Keratinocyte (primary cell): ENCODE measurements around the gene ITPR1. TPM values are rescaled to one million over a fixed set of nuclear protein-coding genes. Genes with fewer than 3 reads are reported as not detected.

ENCODE experiments used
- DNase-seq: peaks from one replicate; pipeline ENCODE4 v3.0.0-alpha.2; 2011; ENCODE audit warnings: low read depth, missing footprints, low spot score
- FAIRE-seq: peaks from 2 replicates; lab custom pipeline; 2011; peaks lifted over from hg19 to GRCh38; lab: Jason Lieb, UNC
- H2AFZ ChIP-seq: 2 replicates; pipeline ENCODE4 v1.6.0; 2012; ENCODE audit warnings: low read length, control low read depth, inconsistent platforms; ENCODE audit not compliant: control insufficient read depth
- H3K27ac ChIP-seq: 2 replicates; pipeline ENCODE4 v1.5.1; 2011; ENCODE audit warnings: low read length; ENCODE audit not compliant: control insufficient read depth, insufficient read depth
- H3K27me3 ChIP-seq: 3 replicates; pipeline ENCODE4 v1.6.0; 2011; ENCODE audit warnings: low read length; ENCODE audit not compliant: control insufficient read depth, insufficient read depth; ENCODE audit errors: extremely low read depth
- H3K36me3 ChIP-seq, 2 experiments: 2 replicates in 1 of 2; 3 replicates in 1 of 2; pipeline ENCODE4 v1.5.1; 2011; ENCODE audit warnings: low read length in 2 of 2, mild to moderate bottlenecking in 1 of 2; ENCODE audit not compliant: control insufficient read depth in 2 of 2, insufficient read depth in 2 of 2; ENCODE audit errors: extremely low read depth in 1 of 2
- H3K4me1 ChIP-seq: 3 replicates; pipeline ENCODE4 v1.5.1; 2011; ENCODE audit warnings: low read length; ENCODE audit not compliant: control insufficient read depth, insufficient read depth; ENCODE audit errors: extremely low read depth
- H3K4me2 ChIP-seq: 3 replicates; pipeline ENCODE4 v1.6.0; 2011; ENCODE audit warnings: low read depth, low read length; ENCODE audit not compliant: control insufficient read depth, insufficient read depth; ENCODE audit errors: extremely low read depth
- H3K4me3 ChIP-seq, 3 experiments: fragments of 200-600 bp in 1 of 3; sonication (generic) in 1 of 3; 2 replicates in 2 of 3; 3 replicates in 1 of 3; pipeline ENCODE4 v1.5.1; 2011 to 2016; ENCODE audit warnings: low read length in 3 of 3, mild to moderate bottlenecking in 3 of 3, control low read depth in 2 of 3, inconsistent platforms in 1 of 3, low read depth in 1 of 3, mixed read lengths in 1 of 3, mixed run types in 1 of 3, moderate library complexity in 1 of 3; ENCODE audit not compliant: control insufficient read depth in 2 of 3, insufficient read depth in 2 of 3; ENCODE audit errors: extremely low read depth in 1 of 3
- H3K79me2 ChIP-seq: 2 replicates; pipeline ENCODE4 v1.6.0; 2012; ENCODE audit warnings: low read length; ENCODE audit not compliant: control insufficient read depth, insufficient read depth
- H3K9ac ChIP-seq: 3 replicates; pipeline ENCODE4 v1.6.0; 2011; ENCODE audit warnings: low read length; ENCODE audit not compliant: control insufficient read depth, insufficient read depth; ENCODE audit errors: extremely low read depth
- H3K9me1 ChIP-seq: 3 replicates; pipeline ENCODE4 v1.6.0; 2011; ENCODE audit warnings: low read length; ENCODE audit not compliant: control insufficient read depth, insufficient read depth; ENCODE audit errors: extremely low read depth
- H3K9me3 ChIP-seq: 2 replicates; pipeline ENCODE4 v1.5.1; 2012; ENCODE audit warnings: low read depth, low read length; ENCODE audit not compliant: control insufficient read depth
- H4K20me1 ChIP-seq: 3 replicates; pipeline ENCODE4 v1.6.0; 2011; ENCODE audit warnings: low read length; ENCODE audit not compliant: control insufficient read depth, insufficient read depth; ENCODE audit errors: extremely low read depth
- CTCF ChIP-seq, 3 experiments: IDR thresholded peaks in 1 of 3; conservative IDR thresholded peaks in 1 of 3; optimal IDR thresholded peaks in 1 of 3; 2 replicates in 2 of 3; 3 replicates in 1 of 3; pipeline versions ENCODE3 to v1.5.1; 2011; ENCODE audit warnings: low read length in 3 of 3, mild to moderate bottlenecking in 3 of 3, moderate library complexity in 2 of 3, control low read depth in 1 of 3, inconsistent platforms in 1 of 3; ENCODE audit not compliant: insufficient read depth in 2 of 3; ENCODE audit errors: extremely low read depth in 1 of 3
- EZH2 ChIP-seq: IDR thresholded peaks from one replicate; pipeline ENCODE4 v1.6.1; 2012; ENCODE audit warnings: inconsistent platforms, mild to moderate bottlenecking, low read length, moderate library complexity
- dilution Hi-C: fragments of 300-500 bp; cut with MboI; formaldehyde crosslinking; loops from one replicate; pipeline ENCODE4 v1.7.0; 2020; ENCODE audit warnings: low sequenced_read_pairs; ENCODE audit not compliant: extremely low pct_ligation_motif_present
- polyA plus RNA-seq, 5 experiments: library from polyadenylated mRNA; depleted of rRNA in 3 of 5; stranded (reverse) in 3 of 5; stranded (forward) in 1 of 5; unstranded in 1 of 5; fragments of >200 nt; gene quantifications; 1 replicate in 1 of 5; 2 replicates in 3 of 5; 3 replicates in 1 of 5; pipeline versions ENCODE4 v1.2.1 to v1.2.3, GENCODE V29; 2011 to 2012; ENCODE audit warnings: missing spikeins in 2 of 5, low read depth in 1 of 5, low replicate concordance in 1 of 5

Gene ITPR1
- polyA plus RNA-seq, 1 donor (not counting 4 experiments of a cell fraction or from before 2014, with no cell fraction given) = 3.5 TPM

GRCh38 chr3:4814305-4814903, 321.3 kb downstream of the ITPR1 start:
- Histone ChIP-seq H3K9me1 (no peaks in the 10 kb centered on the region), H3K4me2 (no peak overlapping the region), H4K20me1 (no peaks in the 10 kb centered on the region), H3K4me3 (no peak overlapping the region), H2AFZ (no peak overlapping the region), H3K4me1 (no peaks in the 10 kb centered on the region), H3K27ac (no peak overlapping the region), H3K79me2 (no peaks in the 10 kb centered on the region), H3K27me3 (no peaks in the 10 kb centered on the region), H3K9me3 (peaks cover 2% of the 10 kb centered on the region), H3K9ac (no peak overlapping the region), H3K36me3 (no peaks in the 10 kb centered on the region)
- no peak for FAIRE-seq
- dilution Hi-C loops = no loop called here
- TF ChIP-seq CTCF (optimal IDR thresholded peaks at IDR 0.05 in 1 of 3, IDR thresholded peaks at IDR 0.05 in 1 of 3, conservative IDR thresholded peaks at IDR 0.05 in 1 of 3; ENCODE audit: extremely low read depth in 1 of 3, insufficient read depth in 2 of 3, low read length in 3 of 3) (no peak), EZH2 (no peak)
- no peak for DNase-seq

GRCh38 chr3:4814904-4815574, 321.9 kb downstream of the ITPR1 start:
- Histone ChIP-seq H3K79me2 (no peaks in the 10 kb centered on the region), H4K20me1 (no peaks in the 10 kb centered on the region), H3K9me3 (peaks cover 2% of the 10 kb centered on the region), H2AFZ (no peak overlapping the region), H3K4me1 (no peaks in the 10 kb centered on the region), H3K4me2 (no peak overlapping the region), H3K9me1 (no peaks in the 10 kb centered on the region), H3K4me3 (no peak overlapping the region), H3K9ac (no peak overlapping the region), H3K27ac (no peak overlapping the region), H3K27me3 (no peaks in the 10 kb centered on the region), H3K36me3 (no peaks in the 10 kb centered on the region)
- no peak for TF ChIP-seq EZH2
- TF ChIP-seq CTCF (optimal IDR thresholded peaks at IDR 0.05 in 1 of 3, IDR thresholded peaks at IDR 0.05 in 1 of 3, conservative IDR thresholded peaks at IDR 0.05 in 1 of 3; ENCODE audit: extremely low read depth in 1 of 3, insufficient read depth in 2 of 3, low read length in 3 of 3) = no peak
- FAIRE-seq (no peak), DNase-seq (no peak)
- dilution Hi-C loops = no loop called here
